Ovary (tissue), 3 donors: ENCODE measurements around the gene ZSWIM7.

Source experiments
- CTCF ChIP-seq, 3 donors: fragments of 450-650 bp in 2 of 3; fragments of 200-600 bp in 1 of 3; IDR thresholded peaks; one replicate each; pipeline versions ENCODE4 v1.5.1 to v1.8.0; 2016 to 2022; ENCODE audit warnings: antibody characterized with exemption in 3 of 3, mild to moderate bottlenecking in 1 of 3
- EP300 ChIP-seq: sonication (generic); formaldehyde crosslinking; IDR thresholded peaks from one replicate; pipeline ENCODE4 v1.6.1; 2017; ENCODE audit warnings: antibody characterized with exemption
- POLR2A ChIP-seq: fragments of 450-650 bp; IDR thresholded peaks from one replicate; pipeline ENCODE4 v1.6.1; 2017; ENCODE audit warnings: antibody characterized with exemption, mild to moderate bottlenecking, moderate library complexity
- donor health status: DM: no; HTN: no; CAD: no.

- no peak for TF ChIP-seq CTCF (IDR thresholded peaks at IDR 0.05)
- TF ChIP-seq EP300: no peak
- TF ChIP-seq POLR2A: no peak
These were observed 28.4 kb upstream of the ZSWIM7 start for GRCh38 chr17:16027708-16028584.
